IMR-90 (cell line): Measurements from ENCODE around the gene IL1RAPL1. TPM values are rescaled to one million over a fixed set of nuclear protein-coding genes. Genes with fewer than 3 reads are reported as not detected.
A peak's percentile ranks its signal among the peaks of the same experiment; 100 is the strongest.

Source experiments
- ATAC-seq: fragments of 200-7000 bp; cut with Tn5 transposase; 2 replicates; pipeline ENCODE4 v1.9.1; 2020; ENCODE audit warnings: low read depth, mild to moderate bottlenecking, moderate library complexity
- BruUV-seq: library from RNA; stranded (reverse); fragments of 400-500 nt; replicated peaks from 2 replicates; lab custom pipeline; 2021; lab: Mats Ljungman, UMichigan
- CTCF ChIA-PET: fragments of 300-600 bp; formaldehyde crosslinking; extraction: SDS; loops from one replicate; lab custom pipeline; 2021; ENCODE audit warnings: antibody characterized with exemption; lab: Yijun Ruan, JAX
- POLR2A ChIA-PET: fragments of 300-600 bp; sonication (Branson Sonifier 250); formaldehyde crosslinking; loops from one replicate; lab custom pipeline; 2022; ENCODE audit warnings: antibody characterized with exemption; ENCODE audit not compliant: unreplicated experiment; lab: Charles Lee
- DNase-seq: peaks from one replicate; pipeline ENCODE4 v3.0.0; 2013
- H2AFZ ChIP-seq: replicated peaks from 2 replicates; pipeline ENCODE3; 2013; ENCODE audit warnings: low read length, mild to moderate bottlenecking; ENCODE audit not compliant: poor library complexity
- H2AK5ac ChIP-seq: 2 replicates; pipeline ENCODE4 v1.6.1; 2013; ENCODE audit warnings: low read depth, low read length, inconsistent platforms
- H2AK9ac ChIP-seq: replicated peaks from 2 replicates; pipeline ENCODE3; 2013; ENCODE audit warnings: mild to moderate bottlenecking, low read depth, low read length, moderate library complexity; ENCODE audit not compliant: poor library complexity
- H2BK120ac ChIP-seq: 2 replicates; pipeline ENCODE4 v1.6.1; 2013; ENCODE audit warnings: low read depth, low read length, inconsistent platforms
- H2BK15ac ChIP-seq: 3 replicates; pipeline ENCODE4 v1.6.1; 2013; ENCODE audit warnings: low read depth, low read length, inconsistent platforms
- H2BK20ac ChIP-seq: 2 replicates; pipeline ENCODE4 v1.6.1; 2013; ENCODE audit warnings: low read depth, mild to moderate bottlenecking, inconsistent platforms, low read length, moderate library complexity
- H2BK5ac ChIP-seq: 2 replicates; pipeline ENCODE4 v1.6.1; 2013; ENCODE audit warnings: mild to moderate bottlenecking, low read depth, low read length, inconsistent platforms; ENCODE audit not compliant: poor library complexity, severe bottlenecking
- H3K14ac ChIP-seq: replicated peaks from 2 replicates; pipeline ENCODE4 v1.6.1; 2013; ENCODE audit warnings: low read depth, low read length, inconsistent platforms
- H3K18ac ChIP-seq: 2 replicates; pipeline ENCODE4 v1.6.1; 2013; ENCODE audit warnings: low read depth, low read length, control low read depth
- H3K23ac ChIP-seq: 2 replicates; pipeline ENCODE4 v1.6.1; 2013; ENCODE audit warnings: low read depth, low read length, inconsistent platforms
- H3K27ac ChIP-seq: 2 replicates; pipeline ENCODE4 v1.5.1; 2013; ENCODE audit warnings: mild to moderate bottlenecking, control low read depth, low read length; ENCODE audit not compliant: insufficient read depth
- H3K27me3 ChIP-seq: 2 replicates; pipeline ENCODE4 v1.6.1; 2013; ENCODE audit warnings: low read length; ENCODE audit not compliant: control insufficient read depth, insufficient read depth
- H3K36me3 ChIP-seq: 2 replicates; pipeline ENCODE4 v1.6.1; 2013; ENCODE audit warnings: low read length, mixed read lengths; ENCODE audit not compliant: control insufficient read depth, insufficient read depth
- H3K4ac ChIP-seq: 2 replicates; pipeline ENCODE4 v1.6.1; 2013; ENCODE audit warnings: low read depth, low read length, inconsistent platforms
- H3K4me1 ChIP-seq: 2 replicates; pipeline ENCODE4 v1.6.1; 2013; ENCODE audit warnings: low read length, mixed read lengths; ENCODE audit not compliant: control insufficient read depth, insufficient read depth
- H3K4me2 ChIP-seq: 2 replicates; pipeline ENCODE4 v1.6.1; 2013; ENCODE audit warnings: low read depth, mild to moderate bottlenecking, control low read depth, low read length, moderate library complexity
- H3K4me3 ChIP-seq: 2 replicates; pipeline ENCODE4 v1.5.1; 2013; ENCODE audit warnings: low read depth, mild to moderate bottlenecking, control low read depth, low read length, moderate library complexity; ENCODE audit not compliant: insufficient read depth
- H3K56ac ChIP-seq: 2 replicates; pipeline ENCODE4 v1.6.1; 2013; ENCODE audit warnings: low read length, inconsistent platforms; ENCODE audit not compliant: insufficient read depth; ENCODE audit errors: extremely low read depth
- H3K79me1 ChIP-seq, 2 experiments: 2 replicates each; pipeline ENCODE4 v1.6.1; 2013; ENCODE audit warnings: low read length in 2 of 2, inconsistent platforms in 1 of 2, low read depth in 1 of 2
- H3K9ac ChIP-seq: 2 replicates; pipeline ENCODE4 v1.6.1; 2013; ENCODE audit warnings: low read depth, low read length, control low read depth
- H3K9me1 ChIP-seq: 2 replicates; pipeline ENCODE4 v1.6.1; 2013; ENCODE audit warnings: low read length, inconsistent platforms; ENCODE audit not compliant: insufficient read depth
- H3K9me3 ChIP-seq: 2 replicates; pipeline ENCODE4 v1.6.1; 2013; ENCODE audit warnings: low read length; ENCODE audit not compliant: control insufficient read depth, insufficient read depth
- H4K20me1 ChIP-seq: 2 replicates; pipeline ENCODE4 v1.6.1; 2013; ENCODE audit warnings: low read length, inconsistent platforms; ENCODE audit not compliant: insufficient read depth
- H4K5ac ChIP-seq: 2 replicates; pipeline ENCODE4 v1.6.1; 2013; ENCODE audit warnings: mild to moderate bottlenecking, low read depth, low read length, control low read depth
- H4K8ac ChIP-seq, 2 experiments: 2 replicates each; pipeline ENCODE4 v1.6.1; 2013; ENCODE audit warnings: low read depth in 2 of 2, low read length in 2 of 2, control low read depth in 1 of 2, inconsistent platforms in 1 of 2
- H4K91ac ChIP-seq: 2 replicates; pipeline ENCODE4 v1.6.1; 2013; ENCODE audit warnings: low read depth, low read length, inconsistent platforms; ENCODE audit not compliant: insufficient read depth
- BHLHE40 ChIP-seq: fragments of 150-350 bp; IDR thresholded peaks from 2 replicates; pipeline ENCODE4 v1.6.1; 2016; ENCODE audit warnings: mild to moderate bottlenecking, low read depth, low read length
- CEBPB ChIP-seq: IDR thresholded peaks from 2 replicates; pipeline ENCODE4 v1.6.1; 2012; ENCODE audit warnings: low read depth, low read length, improper control_type of control experiment
- CHD1 ChIP-seq: IDR thresholded peaks from 2 replicates; pipeline ENCODE4 v1.6.1; 2012; ENCODE audit warnings: low read depth, low read length, improper control_type of control experiment
- FOS ChIP-seq: fragments of 150-350 bp; IDR thresholded peaks from 2 replicates; pipeline ENCODE4 v1.6.1; 2016; ENCODE audit warnings: low read depth, low read length
- MAFK ChIP-seq: IDR thresholded peaks from 2 replicates; pipeline ENCODE4 v1.6.1; 2012; ENCODE audit warnings: low read depth, low read length, improper control_type of control experiment
- MAZ ChIP-seq: IDR thresholded peaks from 2 replicates; pipeline ENCODE4 v1.6.1; 2012; ENCODE audit warnings: low read depth, mild to moderate bottlenecking, low read length, improper control_type of control experiment, moderate library complexity, borderline replicate concordance
- MXI1 ChIP-seq: IDR thresholded peaks from 2 replicates; pipeline ENCODE4 v1.6.1; 2012; ENCODE audit warnings: low read depth, mild to moderate bottlenecking, low read length, moderate library complexity, borderline replicate concordance
- NFE2L2 ChIP-seq: fragments of 150-350 bp; IDR thresholded peaks from 2 replicates; pipeline ENCODE4 v1.6.1; 2016; ENCODE audit warnings: low read depth, mild to moderate bottlenecking, low read length
- POLR2A ChIP-seq: IDR thresholded peaks from 2 replicates; pipeline ENCODE4 v1.6.1; 2012; ENCODE audit warnings: mild to moderate bottlenecking, low read depth, low read length
- RAD21 ChIP-seq: IDR thresholded peaks from 2 replicates; pipeline ENCODE4 v1.6.1; 2012; ENCODE audit warnings: low read length, improper control_type of control experiment
- RCOR1 ChIP-seq: IDR thresholded peaks from 2 replicates; pipeline ENCODE4 v1.6.1; 2012; ENCODE audit warnings: mild to moderate bottlenecking, low read length, improper control_type of control experiment; ENCODE audit not compliant: insufficient replicate concordance
- RFX5 ChIP-seq: IDR thresholded peaks from 2 replicates; pipeline ENCODE4 v1.8.0; 2012; ENCODE audit warnings: low read depth, mild to moderate bottlenecking, low read length, moderate library complexity
- SMC3 ChIP-seq: fragments of 150-350 bp; IDR thresholded peaks from 2 replicates; pipeline ENCODE4 v1.6.1; 2016; ENCODE audit warnings: low read depth, mild to moderate bottlenecking, antibody characterized with exemption, low read length, moderate library complexity
- USF2 ChIP-seq: fragments of 150-350 bp; IDR thresholded peaks from 2 replicates; pipeline ENCODE4 v1.6.1; 2017; ENCODE audit warnings: mild to moderate bottlenecking, antibody characterized with exemption, low read length, low read depth
- WGBS, 2 experiments: methylation state at CpG; one replicate each; pipeline versions ENCODE4 v1.1.5 to v1.1.7; 2013; ENCODE audit warnings: missing lambda C conversion rate in 2 of 2; ENCODE audit not compliant: insufficient read length in 1 of 2; ENCODE audit errors: extremely low coverage in 2 of 2; 5-methylcytosine and 5-hydroxymethylcytosine counted together
- dilution Hi-C: fragments of 300-500 bp; cut with HindIII; formaldehyde crosslinking; loops from one replicate; pipeline ENCODE4 v1.14.3; 2018; ENCODE audit warnings: low sequenced_read_pairs; ENCODE audit not compliant: unreplicated experiment
- in situ Hi-C: fragments of 300-500 bp; cut with MboI; formaldehyde crosslinking; loops from 3 replicates; pipeline ENCODE4 v1.14.3; 2019; ENCODE audit warnings: low sequenced_read_pairs, inconsistent platforms, mixed read lengths
- intact Hi-C: fragments of 100-400 bp; cut with micrococcal nuclease; formaldehyde crosslinking; loops from 2 replicates; pipeline ENCODE4 v1.10.0; 2022
- polyA plus RNA-seq, 3 experiments: library from polyadenylated mRNA; depleted of rRNA; stranded (reverse); fragments of >200 nt; gene quantifications; 2 replicates each; pipeline ENCODE4 v1.2.3, GENCODE V29; 2012; ENCODE audit warnings: low replicate concordance in 1 of 3
- total RNA-seq: library from RNA; depleted of rRNA; stranded (reverse); fragments of >200 nt; gene quantifications from 2 replicates; pipeline ENCODE4 v1.2.3, GENCODE V29; 2012
- TF ChIP-seq, protein P1 (sequence below): fragments of 150-350 bp; IDR thresholded peaks from 2 replicates; pipeline ENCODE4 v1.6.1; 2016; ENCODE audit warnings: low read depth, mild to moderate bottlenecking, low read length, moderate library complexity, borderline replicate concordance

Gene IL1RAPL1
- total and polyA plus RNA-seq, 2 of the 4 experiments (the other 2 are of a cell fraction), result 1.5 to 9.0 TPM

DNA sequence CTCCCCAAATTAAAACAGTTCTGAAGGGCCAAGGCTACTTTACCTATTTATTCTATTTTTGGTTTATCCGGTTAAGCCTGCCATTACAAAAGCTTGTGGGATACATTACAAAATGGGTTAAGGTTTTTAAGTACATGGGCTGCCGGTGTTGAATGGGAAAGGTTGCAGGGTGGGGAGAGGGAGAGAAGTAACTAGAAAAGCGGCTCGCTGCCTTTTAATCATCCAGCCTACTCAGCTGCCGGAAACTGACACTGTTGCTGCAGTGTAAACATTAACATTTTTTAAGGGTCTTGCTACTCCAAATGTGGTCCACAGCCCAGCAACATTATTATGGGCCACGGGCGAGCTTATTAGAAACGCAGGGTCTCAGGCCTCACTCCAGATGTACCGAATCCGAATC, 1.5 kb upstream of the IL1RAPL1 start:
- Histone ChIP-seq H2BK5ac (no peak overlapping the region), H3K4ac (peak overlapping the region; percentile 43), H3K14ac (no peak overlapping the region), H2AK5ac (no peak overlapping the region), H3K56ac (no peak overlapping the region), H4K5ac (0 out of 2 replicates have a peak overlapping the region, but pooled peaks have one; percentile 19), H2AFZ (peak overlapping the region; percentile 80), H4K20me1 (no peaks in the 10 kb centered on the region), H2AK9ac (no peak overlapping the region), H3K4me2 (peak overlapping the region; percentile 88), H2BK20ac (no peak overlapping the region), H3K4me3 (peak overlapping the region; percentile 63), H2BK15ac (no peak overlapping the region), H4K91ac (0 out of 2 replicates have a peak overlapping the region, but pooled peaks have one; percentile 11), H3K79me1 (no peaks in the 10 kb centered on the region; a peak in 1 of 4 replicates), H2BK120ac (peak overlapping the region; percentile 48), H3K27me3 (no peaks in the 10 kb centered on the region), H3K18ac (peak overlapping the region; percentile 41; the same call in 1 of the 2 replicates), H3K9ac (peak overlapping the region; percentile 24; the same call in 1 of the 2 replicates), H4K8ac (0 out of 4 replicates have a peak overlapping the region, but pooled peaks have one; percentile 35 to 36), H3K27ac (peak overlapping the region; percentile 57; the same call in 1 of the 2 replicates), H3K9me1 (no peaks in the 10 kb centered on the region), H3K9me3 (no peaks in the 10 kb centered on the region), H3K23ac (peak overlapping the region; percentile 56; the same call in 1 of the 2 replicates), H3K4me1 (no peaks in the 10 kb centered on the region), H3K36me3 (no peaks in the 10 kb centered on the region)
- in situ Hi-C loops, result loop anchor here (25.0 kb wide), 1 partner anchor 1477 kb away; no protein-coding TSS in a partner anchor
- DNase-seq (no peak), ATAC-seq (no peak)
- dilution Hi-C loops, result no loop called here
- ChIA-PET CTCF (no interaction called here), POLR2A (interaction anchor here (0.6 kb wide), 1 partner anchor 1340 kb away, joined by 8 read pairs; no protein-coding TSS in a partner anchor)
- WGBS, 2 experiments, result 20% methylated on average over 1 of the region's 10 CpGs; no CpG with 5 or more reads in 1 of the 2 experiments
- TF ChIP-seq MAFK (no peak), RFX5 (no peak), MXI1 (no peak), RCOR1 (no peak), CEBPB (no peak), SMC3 (no peak), BHLHE40 (no peak), MAZ (no peak), FOS (no peak), NFE2L2 (no peak), CHD1 (no peak), RAD21 (no peak), USF2 (no peak), POLR2A (no peak)
- TF ChIP-seq, protein P1, sequence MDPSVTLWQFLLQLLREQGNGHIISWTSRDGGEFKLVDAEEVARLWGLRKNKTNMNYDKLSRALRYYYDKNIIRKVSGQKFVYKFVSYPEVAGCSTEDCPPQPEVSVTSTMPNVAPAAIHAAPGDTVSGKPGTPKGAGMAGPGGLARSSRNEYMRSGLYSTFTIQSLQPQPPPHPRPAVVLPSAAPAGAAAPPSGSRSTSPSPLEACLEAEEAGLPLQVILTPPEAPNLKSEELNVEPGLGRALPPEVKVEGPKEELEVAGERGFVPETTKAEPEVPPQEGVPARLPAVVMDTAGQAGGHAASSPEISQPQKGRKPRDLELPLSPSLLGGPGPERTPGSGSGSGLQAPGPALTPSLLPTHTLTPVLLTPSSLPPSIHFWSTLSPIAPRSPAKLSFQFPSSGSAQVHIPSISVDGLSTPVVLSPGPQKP, result no peak
- no TSS peak for BruUV-seq
- intact Hi-C loops, result loop anchor here (2.0 to 10.0 kb wide), 10 partner anchors 261 to 1477 kb away; no protein-coding TSS in a partner anchor
